Right lobe of liver (tissue), 6 donors: Measurements from ENCODE around the gene TRIM52. TPM values are rescaled to one million over a fixed set of nuclear protein-coding genes. Genes with fewer than 3 reads are reported as not detected.

ENCODE experiments used
- ATAC-seq, 4 donors: fragments of 200-7000 bp; cut with Tn5 transposase; one replicate each; pipeline ENCODE4 v1.9.1; 2020; ENCODE audit warnings: mild to moderate bottlenecking in 4 of 4, moderate library complexity in 4 of 4
- DNase-seq, 3 donors: peaks; one replicate each; pipeline ENCODE4 v3.0.0-alpha.2; 2020
- H3K27ac ChIP-seq, 3 donors: fragments of 200-600 bp; one replicate each; pipeline ENCODE4 v1.8.0; 2022
- H3K27me3 ChIP-seq, 2 donors: fragments of 200-600 bp; one replicate each; pipeline ENCODE4 v1.8.0; 2022
- H3K36me3 ChIP-seq, 4 donors: fragments of 200-600 bp; sonication (generic) in 1 of 4; one replicate each; pipeline versions ENCODE4 v1.5.1 to v1.8.0; 2017 to 2022; ENCODE audit warnings: control low read depth in 1 of 4
- H3K4me1 ChIP-seq, 4 donors: fragments of 200-600 bp; sonication (generic) in 1 of 4; one replicate each; pipeline versions ENCODE4 v1.5.1 to v1.8.0; 2017 to 2022; ENCODE audit warnings: control low read depth in 1 of 4
- H3K4me3 ChIP-seq, 3 donors: fragments of 200-600 bp; one replicate each; pipeline ENCODE4 v1.8.0; 2022
- H3K9me3 ChIP-seq, 4 donors: fragments of 200-600 bp; sonication (generic) in 1 of 4; one replicate each; pipeline versions ENCODE4 v1.5.1 to v1.8.0; 2017 to 2022; ENCODE audit warnings: control low read depth in 1 of 4
- POLR2A ChIP-seq: fragments of 450-650 bp; IDR thresholded peaks from one replicate; pipeline ENCODE4 v1.6.1; 2017; ENCODE audit warnings: antibody characterized with exemption, mild to moderate bottlenecking
- WGBS: methylation state at CpG from one replicate; pipeline ENCODE4 v1.1.6; 2018; ENCODE audit warnings: low coverage, low lambda C conversion rate; ENCODE audit not compliant: insufficient coverage; ENCODE audit errors: missing lambda C conversion rate; 5-methylcytosine and 5-hydroxymethylcytosine counted together
- intact Hi-C, 2 donors: fragments of 100-400 bp; cut with DNase I; formaldehyde crosslinking; loops; one replicate each; pipeline versions ENCODE4 v1.11.2 to v1.14.1; 2022
- total RNA-seq, 6 experiments: library from RNA; depleted of rRNA in 2 of 6; stranded (reverse); fragments of >200 nt in 2 of 6; fragmentation: NEBNext Ultra II Directional in 3 of 6; extraction: Animal tissue kit (Norgen Biotek cat#: 25700) in 3 of 6; gene quantifications; one replicate each; pipeline versions ENCODE4 v1.1.0 to v1.2.4, GENCODE V29; 2016 to 2023
- TF ChIP-seq, protein P1 (sequence below), 4 donors: fragments of 200-600 bp in 3 of 4; fragments of 450-650 bp in 1 of 4; IDR thresholded peaks; one replicate each; pipeline versions ENCODE4 v1.5.1 to v1.8.0; 2016 to 2022; ENCODE audit warnings: antibody characterized with exemption in 4 of 4, mild to moderate bottlenecking in 2 of 4
- donor health status: DM: no; HTN: yes; CAD: no.
- donor health status: DM: no; HTN: no; CAD: no.
- donor health status: DM: no; HTN: no; CAD: no.
- donor health status: DM: no; HTN: yes; CAD: no.
- donor health status: DM: no; HTN: yes; CAD: no.

TRIM52 gene
- total RNA-seq, 6 experiments from 2014 or later: 2.8 to 6.5 (median 4.6) TPM

DNA sequence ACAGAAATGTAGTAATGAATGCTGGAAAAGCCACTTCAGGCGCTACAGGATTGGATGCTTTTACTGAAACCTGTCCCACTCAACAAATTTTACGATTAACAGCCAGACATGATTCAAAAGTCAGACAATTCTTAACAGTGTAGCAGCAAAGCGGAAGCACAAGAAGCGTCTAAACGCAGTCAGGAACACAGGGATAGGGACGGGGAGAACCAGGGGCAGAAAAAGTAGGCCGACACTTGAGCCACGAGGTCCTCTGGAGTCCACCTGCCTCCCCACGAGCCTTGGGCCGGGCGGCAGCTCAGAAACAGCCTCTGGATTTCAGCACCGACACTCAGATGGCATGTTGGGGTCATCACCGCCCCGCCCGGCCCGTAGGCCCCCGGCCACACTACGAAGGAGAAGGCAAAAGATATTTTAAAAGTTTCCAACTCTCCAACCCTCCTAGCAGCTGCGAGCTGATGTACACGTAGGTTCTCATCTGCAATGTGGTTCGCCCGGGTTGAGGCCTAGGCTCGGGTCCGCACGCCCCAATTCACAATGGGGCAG is 17.9 kb downstream of the TRIM52 start:
- ATAC-seq (peak in 3 of 4 donors; percentile 0 to 1 (median 0)), DNase-seq (no peak)
- H3K27ac ChIP-seq: peak overlapping the region; percentile 73 to 93 (median 87)
- H3K4me3 ChIP-seq: peak overlapping the region; percentile 82 to 94 (median 91)
- peaks cover 17 to 41% (median 33%) of the 10 kb centered on the region in 4 donors for H3K36me3 ChIP-seq
- no peaks in the 10 kb centered on the region for H3K27me3 ChIP-seq
- H3K9me3 ChIP-seq: no peaks in the 10 kb centered on the region
- TF ChIP-seq, protein P1, sequence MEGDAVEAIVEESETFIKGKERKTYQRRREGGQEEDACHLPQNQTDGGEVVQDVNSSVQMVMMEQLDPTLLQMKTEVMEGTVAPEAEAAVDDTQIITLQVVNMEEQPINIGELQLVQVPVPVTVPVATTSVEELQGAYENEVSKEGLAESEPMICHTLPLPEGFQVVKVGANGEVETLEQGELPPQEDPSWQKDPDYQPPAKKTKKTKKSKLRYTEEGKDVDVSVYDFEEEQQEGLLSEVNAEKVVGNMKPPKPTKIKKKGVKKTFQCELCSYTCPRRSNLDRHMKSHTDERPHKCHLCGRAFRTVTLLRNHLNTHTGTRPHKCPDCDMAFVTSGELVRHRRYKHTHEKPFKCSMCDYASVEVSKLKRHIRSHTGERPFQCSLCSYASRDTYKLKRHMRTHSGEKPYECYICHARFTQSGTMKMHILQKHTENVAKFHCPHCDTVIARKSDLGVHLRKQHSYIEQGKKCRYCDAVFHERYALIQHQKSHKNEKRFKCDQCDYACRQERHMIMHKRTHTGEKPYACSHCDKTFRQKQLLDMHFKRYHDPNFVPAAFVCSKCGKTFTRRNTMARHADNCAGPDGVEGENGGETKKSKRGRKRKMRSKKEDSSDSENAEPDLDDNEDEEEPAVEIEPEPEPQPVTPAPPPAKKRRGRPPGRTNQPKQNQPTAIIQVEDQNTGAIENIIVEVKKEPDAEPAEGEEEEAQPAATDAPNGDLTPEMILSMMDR (IDR thresholded peaks at IDR 0.05): no peak
- no peak for TF ChIP-seq POLR2A
- intact Hi-C loops: no loop called here
- WGBS: 2% methylated on average over 13 of the region's 25 CpGs
- peaks cover 0 to 35% (median 13%) of the 10 kb centered on the region in 4 donors for H3K4me1 ChIP-seq

DNA sequence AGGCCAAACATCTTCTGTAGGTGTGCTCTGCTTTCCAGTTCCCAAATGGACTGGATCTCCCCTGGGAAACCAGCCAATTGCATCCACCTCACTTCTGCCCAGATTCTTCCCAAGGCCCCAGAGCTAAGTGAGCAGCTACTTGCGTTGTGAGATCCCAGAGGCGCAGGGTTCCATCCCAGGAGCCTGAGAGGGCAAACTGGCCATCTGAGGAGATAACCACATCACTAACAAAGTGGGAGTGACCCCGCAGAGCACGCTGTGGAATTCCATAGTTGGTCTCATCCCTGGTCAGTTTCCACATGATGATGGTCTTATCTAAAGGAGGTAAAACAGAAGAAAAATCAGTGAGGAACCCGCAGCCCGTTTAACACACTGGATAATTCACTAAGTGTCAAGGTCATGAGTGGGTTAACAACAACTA is 18.9 kb downstream of the TRIM52 start:
- Histone ChIP-seq H3K9me3 (no peaks in the 10 kb centered on the region), H3K27me3 (no peaks in the 10 kb centered on the region), H3K4me1 (peaks cover 0 to 30% (median 13%) of the 10 kb centered on the region in 4 donors), H3K4me3 (peak overlapping the region; percentile 82 to 94 (median 91)), H3K36me3 (peaks cover 26 to 51% (median 43%) of the 10 kb centered on the region in 4 donors), H3K27ac (peak overlapping the region in 2 of 3 donors; percentile 73 to 87)
- TF ChIP-seq, protein P1 (IDR thresholded peaks at IDR 0.05): no peak
- TF ChIP-seq POLR2A: no peak
- intact Hi-C loops: no loop called here
- no peak for ATAC-seq
- WGBS: 27% methylated on average over 6 of the region's 6 CpGs
- no peak for DNase-seq

DNA sequence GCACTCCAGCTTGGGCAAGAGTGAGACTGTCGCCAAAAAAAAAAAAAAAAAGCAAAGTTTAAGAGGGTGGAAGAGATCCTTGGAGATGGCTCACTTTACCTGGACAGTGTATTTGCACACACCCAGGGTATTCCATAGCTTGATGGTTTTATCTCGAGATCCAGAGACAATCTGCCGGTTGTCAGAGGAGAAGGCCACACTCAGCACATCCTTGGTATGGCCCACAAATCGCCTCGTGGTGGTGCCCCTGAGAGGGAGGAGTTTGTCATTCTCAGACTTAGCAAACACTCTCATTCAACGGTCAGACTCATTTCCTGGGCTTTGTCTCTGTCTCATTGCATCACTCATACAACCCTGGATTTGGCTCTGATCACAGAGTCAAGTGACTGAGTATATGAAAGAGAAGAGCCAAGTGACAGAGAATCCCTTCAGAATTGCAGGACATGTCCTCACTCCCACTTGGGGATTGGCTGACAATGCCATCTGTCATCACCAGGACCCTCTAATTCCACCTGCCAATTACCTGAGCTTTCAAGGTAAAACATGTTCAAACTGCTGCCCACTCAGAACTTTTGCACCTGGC is 19.5 kb downstream of the TRIM52 start:
- Histone ChIP-seq H3K27ac (no peak overlapping the region), H3K36me3 (peaks cover 32 to 57% (median 48%) of the 10 kb centered on the region in 4 donors), H3K9me3 (no peaks in the 10 kb centered on the region), H3K4me3 (no peak overlapping the region), H3K27me3 (no peaks in the 10 kb centered on the region), H3K4me1 (peaks cover 0 to 30% (median 13%) of the 10 kb centered on the region in 4 donors)
- ATAC-seq: peak in 1 of 4 donors; percentile 6
- DNase-seq: no peak
- intact Hi-C loops: no loop called here
- 33% methylated on average over 3 of the region's 6 CpGs for WGBS
- no peak for TF ChIP-seq POLR2A
- TF ChIP-seq, protein P1 (IDR thresholded peaks at IDR 0.05): no peak

DNA sequence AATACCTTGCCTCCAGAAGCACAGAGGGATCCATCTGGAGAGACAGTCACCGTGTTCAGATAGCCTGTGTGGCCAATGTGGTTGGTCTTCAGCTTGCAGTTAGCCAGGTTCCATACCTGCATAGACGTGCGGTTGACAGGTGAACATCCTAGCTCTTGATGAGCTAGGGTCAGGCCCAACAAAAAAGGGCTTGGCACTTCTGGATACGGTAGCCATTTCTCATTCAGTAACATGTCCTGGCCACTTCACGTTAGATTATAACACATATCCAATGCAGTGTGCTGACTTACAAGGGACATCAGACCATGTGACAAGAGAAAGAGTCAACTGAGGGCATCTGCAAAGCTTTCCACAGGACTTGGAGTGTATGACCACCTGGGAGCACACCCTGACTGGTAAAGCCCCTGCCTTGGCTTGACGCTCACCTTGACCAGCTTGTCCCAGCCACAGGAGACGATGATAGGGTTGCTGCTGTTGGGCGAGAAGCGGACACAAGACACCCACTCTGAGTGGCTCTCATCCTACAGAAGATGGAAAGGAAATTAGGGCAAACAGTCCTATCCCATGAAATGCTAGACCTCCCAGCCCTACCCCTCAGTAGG is 21.8 kb downstream of the TRIM52 start:
- Histone ChIP-seq H3K27ac (no peak overlapping the region), H3K4me3 (no peak overlapping the region), H3K9me3 (no peaks in the 10 kb centered on the region), H3K36me3 (peaks cover 41 to 78% (median 56%) of the 10 kb centered on the region in 4 donors), H3K4me1 (peaks cover 0 to 15% (median 5%) of the 10 kb centered on the region in 4 donors), H3K27me3 (no peaks in the 10 kb centered on the region)
- ATAC-seq (no peak), DNase-seq (no peak)
- intact Hi-C loops: no loop called here
- TF ChIP-seq POLR2A: no peak
- TF ChIP-seq, protein P1 (IDR thresholded peaks at IDR 0.05): no peak
- 100% methylated on average over 2 of the region's 9 CpGs for WGBS
